Tongue (tissue), 1 donor: ENCODE measurements around the gene MRM2. TPM values are rescaled to one million over a fixed set of nuclear protein-coding genes. Genes with fewer than 3 reads are reported as not detected.

Experiments
- total RNA-seq: library from RNA; depleted of rRNA; stranded (reverse); fragments of >200 nt; gene quantifications from one replicate; pipeline ENCODE4 v1.2.3, GENCODE V29; 2014

The MRM2 gene
- total RNA-seq, 1 donor from 2014 or later, result 16.6 TPM

Other genes starting within 250 kb of the MRM2 start
- 58.0 TPM for gene MAD1L1, start 9.3 kb downstream of the MRM2 start, total RNA-seq
- gene NUDT1, start within 50 bp of the MRM2 start, total RNA-seq, result 9.7 TPM
- 22.4 TPM for gene SNX8, start 72.2 kb upstream of the MRM2 start, total RNA-seq
- gene EIF3B, start 112.6 kb upstream of the MRM2 start, total RNA-seq, result 148 TPM
- gene CHST12, start 161.4 kb upstream of the MRM2 start, total RNA-seq, result 7.4 TPM
- gene GRIFIN, start 234.2 kb upstream of the MRM2 start, total RNA-seq, result not detected